ENCODE results near the gene SOX10.

The SOX10 gene

GRCh38 chr22:37972527-37972926 lies 11.8 kb downstream of the SOX10 start:
- Histone ChIP-seq H3K4me3 (ENCODE audit: severe bottlenecking) (no peak overlapping the region), H3K4me1 (ENCODE audit: insufficient read depth, poor library complexity, severe bottlenecking) (no peaks in the 10 kb centered on the region), H3K36me3 (ENCODE audit: low read depth) (peaks cover 10% of the 10 kb centered on the region), H3K27ac (ENCODE audit: poor library complexity, severe bottlenecking) (no peak overlapping the region), H3K9me3 (ENCODE audit: severe bottlenecking) (no peaks in the 10 kb centered on the region), H3K27me3 (ENCODE audit: insufficient read depth, poor library complexity, severe bottlenecking) (no peaks in the 10 kb centered on the region)
- ATAC-seq (ENCODE audit: low read depth), result no peak
- TF ChIP-seq CTCF (IDR thresholded peaks at IDR 0.05; ENCODE audit: poor library complexity, severe bottlenecking), result no peak
- DNase-seq (ENCODE audit: low spot score), result no peak

- Histone ChIP-seq H3K9me3 (ENCODE audit: severe bottlenecking) (no peaks in the 10 kb centered on the region), H3K4me3 (ENCODE audit: severe bottlenecking) (no peak overlapping the region), H3K36me3 (ENCODE audit: low read depth) (peaks cover 16% of the 10 kb centered on the region), H3K27me3 (ENCODE audit: insufficient read depth, poor library complexity, severe bottlenecking) (no peaks in the 10 kb centered on the region), H3K4me1 (ENCODE audit: insufficient read depth, poor library complexity, severe bottlenecking) (no peaks in the 10 kb centered on the region), H3K27ac (ENCODE audit: poor library complexity, severe bottlenecking) (no peak overlapping the region)
- DNase-seq (ENCODE audit: low spot score) (no peak), ATAC-seq (ENCODE audit: low read depth) (no peak)
- TF ChIP-seq CTCF (IDR thresholded peaks at IDR 0.05; ENCODE audit: poor library complexity, severe bottlenecking), result no peak
These were observed 12.6 kb downstream of the SOX10 start for GRCh38 chr22:37971475-37972434.

GRCh38 chr22:37970864-37971263 lies 13.5 kb downstream of the SOX10 start:
- no peak overlapping the region for H3K27ac ChIP-seq (ENCODE audit: poor library complexity, severe bottlenecking)
- H3K4me3 ChIP-seq (ENCODE audit: severe bottlenecking), result no peak overlapping the region
- TF ChIP-seq CTCF (IDR thresholded peaks at IDR 0.05; ENCODE audit: poor library complexity, severe bottlenecking), result no peak
- ATAC-seq (ENCODE audit: low read depth), result no peak
- no peaks in the 10 kb centered on the region for H3K9me3 ChIP-seq (ENCODE audit: severe bottlenecking)
- peaks cover 23% of the 10 kb centered on the region for H3K36me3 ChIP-seq (ENCODE audit: low read depth)
- no peaks in the 10 kb centered on the region for H3K27me3 ChIP-seq (ENCODE audit: insufficient read depth, poor library complexity, severe bottlenecking)
- H3K4me1 ChIP-seq (ENCODE audit: insufficient read depth, poor library complexity, severe bottlenecking), result no peaks in the 10 kb centered on the region
- DNase-seq (ENCODE audit: low spot score), result no peak

GRCh38 chr22:37968452-37969251 lies 15.7 kb downstream of the SOX10 start:
- Histone ChIP-seq H3K27ac (ENCODE audit: poor library complexity, severe bottlenecking) (no peak overlapping the region), H3K9me3 (ENCODE audit: severe bottlenecking) (no peaks in the 10 kb centered on the region), H3K36me3 (ENCODE audit: low read depth) (peaks cover 36% of the 10 kb centered on the region), H3K4me1 (ENCODE audit: insufficient read depth, poor library complexity, severe bottlenecking) (no peaks in the 10 kb centered on the region), H3K4me3 (ENCODE audit: severe bottlenecking) (no peak overlapping the region), H3K27me3 (ENCODE audit: insufficient read depth, poor library complexity, severe bottlenecking) (no peaks in the 10 kb centered on the region)
- no peak for ATAC-seq (ENCODE audit: low read depth)
- no peak for DNase-seq (ENCODE audit: low spot score)
- no peak for TF ChIP-seq CTCF (IDR thresholded peaks at IDR 0.05; ENCODE audit: poor library complexity, severe bottlenecking)

Measured in RWPE2 (cell line).